ENCODE measurements around the gene CGA.

CGA gene

DNA sequence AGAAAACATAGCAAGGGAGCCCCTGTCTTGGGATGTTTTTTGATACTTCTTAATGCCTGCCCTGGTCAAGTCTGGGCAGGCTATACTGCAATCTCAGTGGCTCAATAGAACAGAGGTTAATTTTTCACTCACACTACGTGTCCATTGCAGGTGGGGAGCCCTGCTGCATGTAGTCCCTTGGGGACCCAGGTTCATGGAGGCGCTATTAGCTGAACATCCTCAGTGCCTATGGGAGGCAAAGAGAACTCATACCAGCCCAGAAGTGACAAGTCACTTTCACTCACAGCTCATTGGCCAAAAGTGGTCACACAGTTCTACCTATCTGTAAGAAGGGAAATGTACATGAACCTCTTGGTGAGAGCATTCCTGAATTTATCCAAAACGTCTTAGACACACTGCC lies 23.2 kb downstream of the CGA start:
- Histone ChIP-seq H3K27ac (no peak overlapping the region), H3K4me3 (no peak overlapping the region)
- TF ChIP-seq, protein P1, sequence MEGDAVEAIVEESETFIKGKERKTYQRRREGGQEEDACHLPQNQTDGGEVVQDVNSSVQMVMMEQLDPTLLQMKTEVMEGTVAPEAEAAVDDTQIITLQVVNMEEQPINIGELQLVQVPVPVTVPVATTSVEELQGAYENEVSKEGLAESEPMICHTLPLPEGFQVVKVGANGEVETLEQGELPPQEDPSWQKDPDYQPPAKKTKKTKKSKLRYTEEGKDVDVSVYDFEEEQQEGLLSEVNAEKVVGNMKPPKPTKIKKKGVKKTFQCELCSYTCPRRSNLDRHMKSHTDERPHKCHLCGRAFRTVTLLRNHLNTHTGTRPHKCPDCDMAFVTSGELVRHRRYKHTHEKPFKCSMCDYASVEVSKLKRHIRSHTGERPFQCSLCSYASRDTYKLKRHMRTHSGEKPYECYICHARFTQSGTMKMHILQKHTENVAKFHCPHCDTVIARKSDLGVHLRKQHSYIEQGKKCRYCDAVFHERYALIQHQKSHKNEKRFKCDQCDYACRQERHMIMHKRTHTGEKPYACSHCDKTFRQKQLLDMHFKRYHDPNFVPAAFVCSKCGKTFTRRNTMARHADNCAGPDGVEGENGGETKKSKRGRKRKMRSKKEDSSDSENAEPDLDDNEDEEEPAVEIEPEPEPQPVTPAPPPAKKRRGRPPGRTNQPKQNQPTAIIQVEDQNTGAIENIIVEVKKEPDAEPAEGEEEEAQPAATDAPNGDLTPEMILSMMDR (IDR thresholded peaks at IDR 0.05) = no peak
- DNase-seq (ENCODE audit: low spot score) = no peak

DNA sequence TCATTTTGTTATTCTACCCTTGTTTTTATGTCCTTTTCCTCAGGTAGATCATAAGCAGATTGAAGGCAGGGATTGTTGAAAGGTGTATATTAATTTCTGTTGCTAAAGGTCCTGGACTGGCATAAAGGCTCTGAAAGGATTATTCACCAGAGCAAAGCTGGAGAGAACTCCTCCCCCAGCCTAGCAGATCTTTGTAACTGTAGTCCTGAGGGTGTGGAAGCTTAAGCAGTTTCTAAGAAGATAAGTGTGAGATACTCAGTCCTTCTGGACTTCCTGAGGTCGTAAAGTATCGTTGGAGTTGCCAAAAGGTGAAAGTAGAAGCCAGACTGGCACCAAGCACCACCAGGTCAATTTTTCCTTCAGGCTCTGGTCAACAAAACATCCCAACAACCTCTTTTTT lies 24.2 kb downstream of the CGA start:
- no peak overlapping the region for H3K4me3 ChIP-seq
- TF ChIP-seq, protein P1 (IDR thresholded peaks at IDR 0.05) = no peak
- DNase-seq (ENCODE audit: low spot score) = no peak
- no peak overlapping the region for H3K27ac ChIP-seq

DNA sequence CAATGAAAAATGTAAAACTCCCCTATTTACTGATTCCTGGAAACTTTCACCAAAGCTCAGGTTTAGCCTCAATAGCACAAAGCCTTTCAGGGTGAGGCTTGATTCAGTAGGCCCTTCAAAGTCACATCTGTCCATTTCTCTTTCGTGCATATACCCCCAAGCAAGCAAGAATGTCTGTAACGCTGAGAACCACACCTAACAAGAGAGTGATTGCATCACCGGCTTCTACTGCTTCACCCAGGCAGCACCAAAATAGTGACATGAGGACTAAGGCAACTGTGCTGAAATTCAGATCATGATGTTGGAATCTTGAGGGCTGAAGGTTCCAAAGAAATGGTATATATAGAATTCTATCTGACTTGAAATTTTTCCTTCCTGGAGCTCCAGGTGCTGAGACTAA lies 26.1 kb downstream of the CGA start:
- Histone ChIP-seq H3K27ac (no peak overlapping the region), H3K4me3 (no peak overlapping the region)
- TF ChIP-seq, protein P1 (IDR thresholded peaks at IDR 0.05) = no peak
- DNase-seq (ENCODE audit: low spot score) = no peak

DNA sequence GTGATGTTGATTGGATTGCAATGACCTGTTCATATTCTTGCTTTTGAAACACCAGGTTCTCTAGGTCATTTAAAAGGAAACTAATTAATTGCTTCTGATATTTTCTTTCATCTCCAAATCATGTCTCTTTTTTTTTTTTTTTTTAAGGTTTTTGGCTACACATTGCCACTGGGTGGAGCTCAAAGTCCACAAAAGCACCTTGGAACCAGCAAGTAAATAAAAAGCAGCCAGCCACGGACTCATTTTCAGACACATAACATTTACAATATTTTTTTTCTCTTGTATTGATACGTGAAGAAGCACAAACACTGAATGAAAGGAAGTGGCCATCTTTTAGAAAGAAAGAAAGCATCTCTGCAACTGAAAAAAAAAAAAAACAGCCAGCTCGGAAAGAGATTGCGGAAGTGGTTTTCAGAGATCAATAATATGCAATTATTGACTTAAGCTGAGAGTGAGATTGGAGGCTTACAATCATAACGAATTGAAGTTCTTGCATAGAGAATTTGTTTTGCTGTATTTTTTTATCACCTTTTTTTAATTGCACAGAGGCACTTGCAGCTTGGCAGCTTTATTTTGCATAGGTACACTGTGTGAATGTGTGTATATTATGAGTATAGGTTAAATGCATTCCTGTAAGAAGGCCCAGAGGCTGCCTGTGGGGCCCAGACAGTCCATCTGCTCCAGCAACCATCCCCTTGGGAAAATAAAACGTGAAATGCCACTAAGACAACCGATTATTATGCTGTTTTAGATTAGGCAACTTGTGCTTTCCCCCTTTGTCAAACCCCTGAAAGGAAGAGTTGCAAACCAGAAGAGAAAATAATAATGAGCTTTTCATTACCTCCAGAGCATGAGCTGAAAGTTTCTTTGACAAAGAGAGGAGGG lies 28.2 kb downstream of the CGA start:
- TF ChIP-seq, protein P1 (IDR thresholded peaks at IDR 0.05) = no peak
- no peak for DNase-seq (ENCODE audit: low spot score)
- no peak overlapping the region for H3K27ac ChIP-seq
- H3K4me3 ChIP-seq = no peak overlapping the region

DNA sequence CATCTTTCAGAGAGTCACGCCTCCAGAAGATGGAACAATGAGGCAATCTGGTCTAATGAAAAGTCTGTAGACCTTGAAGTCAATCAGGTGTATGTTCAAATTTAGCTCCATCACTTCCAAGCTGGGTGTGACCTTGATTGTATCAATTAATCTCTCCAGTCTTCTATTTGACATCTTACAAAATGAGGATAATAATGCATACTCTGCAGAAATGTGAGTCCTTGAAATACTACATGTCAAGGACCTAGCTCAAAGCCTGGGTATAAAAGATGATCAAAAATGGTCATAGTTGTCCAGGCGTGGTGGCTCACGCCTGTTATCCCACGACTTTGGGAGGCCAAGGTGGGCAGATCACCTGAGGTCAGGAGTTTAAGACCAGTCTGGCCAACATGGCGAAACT lies 29.8 kb downstream of the CGA start:
- DNase-seq (ENCODE audit: low spot score) = no peak
- no peak overlapping the region for H3K27ac ChIP-seq
- TF ChIP-seq, protein P1 (IDR thresholded peaks at IDR 0.05) = no peak
- H3K4me3 ChIP-seq = no peak overlapping the region

DNA sequence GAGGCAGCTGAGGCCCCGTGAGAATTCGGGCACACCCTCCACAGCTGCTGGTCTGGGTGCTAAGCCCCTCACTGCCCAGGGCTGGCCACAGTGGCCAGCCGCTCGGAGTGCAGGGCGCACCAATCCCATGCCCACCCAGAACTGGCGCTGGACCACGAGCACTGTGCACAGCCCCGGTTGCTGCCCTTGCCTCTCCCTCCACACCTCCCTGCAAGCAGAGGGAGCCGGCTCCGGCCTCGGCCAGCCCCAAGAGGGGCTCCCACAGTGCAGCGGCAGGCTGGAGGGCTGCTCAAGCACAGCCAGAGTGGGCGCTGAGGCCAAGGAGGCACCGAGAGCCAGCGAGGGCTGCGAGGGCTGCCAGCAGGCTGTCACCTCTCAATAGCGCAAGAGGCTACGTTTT lies 35.0 kb downstream of the CGA start:
- Histone ChIP-seq H3K27ac (no peak overlapping the region), H3K4me3 (no peak overlapping the region)
- TF ChIP-seq, protein P1 (IDR thresholded peaks at IDR 0.05) = no peak
- DNase-seq (ENCODE audit: low spot score) = no peak
